NCI-H2107 (cell line): ENCODE results near the gene SAMD8.
"Not testable (repeated sequence)": the region's sequence is repeated elsewhere in the genome, so short reads cannot be mapped to it uniquely, and the experiment has no call there.

Experiments
- DNase-seq: peaks from one replicate; lab custom pipeline; 2025; lab: John Stamatoyannopoulos, UW

The SAMD8 gene

DNA sequence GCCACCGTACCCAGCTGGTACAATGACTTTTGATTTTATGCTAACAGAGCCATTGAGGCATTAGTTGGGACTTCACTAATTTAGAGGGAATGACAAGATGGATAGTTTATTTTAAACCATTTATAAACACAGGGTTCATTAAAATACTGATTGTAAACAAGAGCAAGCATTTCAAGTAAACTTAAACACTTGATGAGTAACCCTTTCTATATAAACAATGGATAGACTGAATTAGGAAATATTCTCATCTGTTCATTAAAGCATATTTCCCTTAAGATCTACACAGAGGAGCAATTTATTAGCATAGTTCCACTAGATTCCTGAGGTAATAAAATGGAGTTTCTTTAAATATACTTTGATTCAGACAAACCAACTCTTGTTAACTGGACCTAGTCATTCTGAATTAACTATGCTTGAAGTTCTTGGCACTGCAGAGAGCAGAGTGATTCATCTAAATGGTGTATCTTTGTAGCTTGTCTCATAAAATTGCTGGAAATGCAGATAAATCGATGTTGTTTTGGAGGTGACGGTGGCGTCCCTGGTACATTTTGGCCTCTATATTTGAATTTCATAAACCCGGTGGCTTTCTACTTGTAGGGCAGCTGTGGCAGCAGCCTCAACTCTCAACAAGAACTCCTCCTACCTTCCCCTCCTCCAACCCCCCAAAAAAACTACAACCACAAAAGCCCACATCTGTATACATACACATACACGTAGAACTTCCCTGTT lies 83.7 kb downstream of the SAMD8 start:
- DNase-seq: no peak

DNA sequence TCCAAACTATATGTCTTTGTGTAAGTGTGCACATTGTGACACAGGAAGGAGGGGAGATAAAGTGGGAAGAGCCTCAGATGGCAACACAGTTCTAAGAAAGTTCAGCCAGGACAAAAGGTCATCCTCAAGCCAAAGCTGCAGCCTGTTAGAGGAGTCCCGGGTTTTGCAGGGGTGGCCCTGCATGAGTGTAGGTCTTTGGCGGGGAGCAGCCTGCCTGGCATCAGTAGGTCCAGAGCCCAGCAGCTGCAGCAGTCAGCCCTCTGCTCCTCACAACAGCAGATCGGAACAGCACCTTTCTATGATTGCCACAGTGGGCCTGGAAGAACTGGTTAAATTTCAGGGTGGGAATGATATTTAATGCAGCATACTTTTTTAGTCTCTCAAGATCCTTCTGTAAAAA lies 85.6 kb downstream of the SAMD8 start:
- DNase-seq: no peak

DNA sequence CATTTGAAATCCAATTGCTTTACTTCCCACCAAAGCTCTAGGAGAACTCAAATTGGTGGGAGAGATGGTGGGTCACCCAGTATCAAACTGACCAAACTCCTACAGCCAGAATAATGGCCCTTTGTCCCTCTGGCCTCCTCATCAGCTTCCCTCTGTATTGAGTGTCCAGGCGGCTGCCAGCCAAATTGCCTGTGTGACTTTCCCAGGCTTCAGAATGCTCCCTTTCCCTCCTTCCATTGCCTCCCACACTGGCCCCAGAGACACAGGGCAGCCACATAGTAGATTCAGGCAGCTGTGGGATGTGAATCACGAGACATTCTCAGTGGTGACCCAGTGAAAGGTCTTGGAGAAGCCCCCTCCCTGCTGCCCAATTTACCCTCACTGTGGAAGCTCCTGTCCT lies 86.5 kb downstream of the SAMD8 start:
- DNase-seq: no peak

- not testable (repeated sequence) for DNase-seq
Observed at GRCh38 chr10:75199949-75200348, 88.5 kb downstream of the SAMD8 start.

- DNase-seq: no peak
Observed at GRCh38 chr10:75201793-75202307, 90.4 kb downstream of the SAMD8 start.

DNA sequence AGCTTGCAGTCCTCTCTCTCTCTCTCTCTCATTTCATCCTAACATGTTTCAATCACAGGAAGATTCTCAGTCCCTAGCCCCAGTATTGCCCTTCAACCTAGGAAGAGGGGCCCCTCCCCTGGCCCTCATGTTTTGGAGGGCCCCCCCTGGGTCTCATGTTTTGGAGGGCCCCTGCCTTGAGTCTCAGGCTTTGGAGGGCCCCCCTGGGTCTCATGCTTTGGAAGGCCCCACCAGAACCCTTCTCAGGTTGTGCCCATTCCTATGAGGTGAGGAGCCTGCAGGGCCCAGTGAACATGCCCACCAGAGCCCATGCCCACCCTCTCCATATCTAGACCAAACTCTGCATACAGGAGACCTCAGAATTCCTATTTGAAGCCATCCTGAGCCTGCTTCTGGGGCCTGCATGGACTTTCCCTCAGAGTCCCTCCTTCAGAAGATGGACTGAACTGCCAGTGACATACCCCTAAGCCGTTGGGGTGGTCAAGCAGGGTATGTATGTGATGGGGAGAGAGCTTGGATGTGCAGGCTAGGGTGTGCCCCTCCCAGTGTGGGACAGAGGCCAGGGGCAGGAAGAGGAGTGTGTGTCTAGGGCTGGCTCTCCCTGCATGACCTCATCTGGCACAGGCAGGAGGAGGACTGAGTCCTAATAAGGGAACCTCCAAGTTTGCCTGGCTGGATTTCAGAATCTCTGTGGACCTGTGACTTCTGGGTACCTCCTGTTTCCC lies 91.0 kb downstream of the SAMD8 start:
- no peak for DNase-seq

GRCh38 chr10:75203046-75203620 lies 91.7 kb downstream of the SAMD8 start:
- DNase-seq: not testable (repeated sequence)

DNA sequence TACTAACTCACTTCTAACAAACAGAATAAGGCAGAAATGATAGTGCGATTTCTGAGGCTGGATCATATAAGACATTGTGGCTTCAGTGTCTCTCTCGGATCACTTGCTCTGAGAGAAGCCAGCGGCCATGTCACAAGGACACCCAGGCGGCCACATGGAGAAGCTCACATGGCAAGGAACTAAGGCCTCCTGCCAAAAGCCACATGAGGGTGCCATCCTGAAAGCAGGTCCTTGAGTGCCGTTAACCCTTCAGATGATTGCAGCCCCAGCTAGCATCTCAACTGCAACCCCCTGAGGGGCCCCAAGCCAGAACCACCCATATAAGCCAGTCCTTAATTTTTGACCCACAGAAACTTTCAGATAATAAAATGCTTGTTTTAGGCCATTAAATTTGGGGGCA lies 92.3 kb downstream of the SAMD8 start:
- DNase-seq: no peak

DNA sequence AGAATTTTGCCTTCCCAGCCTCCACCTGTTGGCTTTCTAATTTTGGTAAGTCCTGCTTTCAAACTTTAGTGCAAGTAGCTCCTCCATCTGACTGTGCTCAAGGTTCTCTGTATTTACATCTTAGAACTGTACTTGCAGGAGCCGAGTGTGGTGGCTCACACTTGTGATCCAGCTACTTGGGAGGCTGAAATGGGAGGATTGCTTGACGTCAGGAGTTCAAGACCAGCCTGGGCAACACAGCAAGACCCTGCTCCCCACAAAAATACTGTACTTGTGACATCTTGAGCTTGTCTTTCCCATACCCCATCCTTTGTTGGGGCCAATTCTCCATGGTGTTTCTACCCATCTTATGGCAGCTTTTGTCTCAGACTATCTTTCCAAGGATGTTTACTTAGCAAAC lies 94.5 kb downstream of the SAMD8 start:
- DNase-seq: no peak

- not testable (repeated sequence) for DNase-seq
Observed at GRCh38 chr10:75206638-75207037, 95.2 kb downstream of the SAMD8 start.

DNA sequence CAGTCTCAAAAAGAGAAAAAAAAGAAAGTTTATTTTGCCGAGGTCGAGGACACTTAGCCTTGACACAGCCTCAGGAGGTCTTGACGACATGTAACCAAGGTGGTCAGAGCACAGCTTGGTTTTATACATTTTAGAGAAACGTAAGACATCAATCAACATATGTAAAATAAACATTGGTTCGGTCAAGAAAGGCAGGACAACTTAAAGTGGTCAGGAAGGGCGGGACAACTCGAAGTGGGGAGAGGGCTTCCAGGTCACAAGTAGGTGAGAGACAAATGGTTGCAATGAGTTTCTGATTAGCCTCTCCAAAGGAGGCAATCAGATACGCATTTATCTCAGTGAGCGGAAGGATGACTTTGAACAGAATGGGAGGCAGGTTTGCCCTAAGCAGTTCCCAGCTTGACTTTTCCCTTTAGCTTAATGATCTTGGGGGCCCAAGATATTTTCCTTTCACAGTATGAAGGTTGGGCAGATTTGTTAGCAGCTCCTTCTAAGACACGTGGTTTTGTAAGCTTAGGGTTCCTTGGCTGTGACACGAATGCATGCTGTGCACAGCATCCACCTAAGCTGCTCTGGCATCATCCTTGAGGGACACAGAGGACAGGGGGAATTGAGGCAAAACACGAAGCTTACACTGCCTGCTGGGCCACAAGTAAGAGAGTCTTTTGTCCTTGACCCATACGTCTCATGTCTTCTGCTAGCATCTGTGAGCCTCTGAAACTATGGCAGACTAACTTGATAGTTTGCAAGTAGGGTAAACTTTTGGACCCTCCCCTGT lies 95.8 kb downstream of the SAMD8 start:
- DNase-seq: no peak

- DNase-seq: no peak
Observed at GRCh38 chr10:75207857-75208144, 96.3 kb downstream of the SAMD8 start.

DNA sequence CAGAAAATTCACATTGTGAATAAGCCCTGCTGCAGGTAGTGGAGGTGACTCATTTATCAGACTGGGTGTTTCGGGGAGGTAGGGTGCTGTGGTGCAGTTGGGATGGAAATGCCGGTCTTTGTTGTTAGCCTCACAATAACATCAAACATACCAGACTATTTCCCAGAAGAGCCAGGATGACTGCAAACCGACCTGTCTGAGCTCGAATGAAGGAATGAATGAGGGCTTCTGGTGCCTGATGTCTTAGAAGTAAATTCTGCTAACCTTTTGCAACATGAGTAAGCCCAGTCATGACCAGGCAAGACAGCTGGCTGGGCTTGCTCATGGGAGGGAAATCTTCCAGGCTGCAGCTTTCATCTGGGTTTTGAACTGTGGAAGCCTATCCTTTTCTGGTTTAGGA lies 96.7 kb downstream of the SAMD8 start:
- DNase-seq: no peak

GRCh38 chr10:75209086-75209920 lies 97.8 kb downstream of the SAMD8 start:
- DNase-seq: no peak

DNA sequence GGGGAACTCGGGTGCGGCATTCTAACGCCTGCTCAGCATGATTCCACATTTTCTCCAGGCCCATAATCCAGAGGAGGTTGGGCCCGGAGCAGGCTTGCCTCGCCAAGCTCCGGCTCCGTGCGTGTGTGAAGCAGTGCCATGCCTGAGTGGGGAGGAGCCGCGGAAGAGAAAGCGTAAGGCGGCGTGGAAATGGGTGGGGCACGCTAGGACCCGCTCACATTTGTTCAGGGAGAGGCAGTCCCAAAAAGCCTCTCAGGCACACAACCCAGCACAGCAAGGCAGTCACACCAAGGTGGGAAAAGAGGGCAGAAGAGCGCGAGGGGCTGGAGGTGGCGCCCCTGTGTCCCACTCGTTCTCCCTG lies 98.4 kb downstream of the SAMD8 start:
- DNase-seq: no peak

GRCh38 chr10:75210282-75211006 lies 99.0 kb downstream of the SAMD8 start, which contains the start of gene VDAC2:
Gene VDAC2 (plus strand): TSS chr10:75210796. CDS start chr10:75211159, 363 bp downstream.
- DNase-seq: peak; percentile 49

DNA sequence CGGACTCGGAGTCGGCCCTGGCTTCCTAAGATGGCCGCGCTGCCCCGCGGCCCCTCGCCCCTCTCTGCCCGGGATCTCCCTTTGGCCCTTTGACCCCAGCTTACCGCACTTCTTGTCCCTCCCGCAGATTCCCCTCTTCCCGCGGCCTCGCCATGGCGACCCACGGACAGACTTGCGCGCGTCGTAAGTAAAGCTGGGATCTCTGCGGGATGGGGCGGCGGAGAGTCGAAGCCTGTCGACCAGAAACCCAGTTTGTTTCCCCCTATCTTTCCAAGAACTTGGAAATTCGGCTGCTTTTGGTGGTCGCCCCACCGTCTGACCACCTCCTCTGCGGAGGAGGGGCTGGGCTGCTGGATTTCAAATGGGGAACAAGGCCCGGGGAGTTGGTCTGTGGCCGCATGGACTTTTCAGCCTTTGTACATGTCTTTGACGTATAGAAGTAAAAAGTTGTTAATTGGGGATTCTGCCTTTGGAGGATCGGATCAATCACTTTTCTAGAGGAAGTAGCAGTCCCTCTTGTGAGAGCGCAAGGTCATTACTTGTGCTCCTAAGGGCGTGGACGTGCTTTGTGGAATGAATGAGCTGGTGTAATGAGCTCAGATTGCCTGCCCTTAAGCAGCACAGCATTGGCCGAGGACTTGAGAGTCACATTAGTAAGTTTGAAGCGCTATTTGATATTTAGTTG lies 99.7 kb downstream of the SAMD8 start:
- no peak for DNase-seq

- DNase-seq: no peak
Observed at GRCh38 chr10:75212343-75212742, 100.9 kb downstream of the SAMD8 start.

DNA sequence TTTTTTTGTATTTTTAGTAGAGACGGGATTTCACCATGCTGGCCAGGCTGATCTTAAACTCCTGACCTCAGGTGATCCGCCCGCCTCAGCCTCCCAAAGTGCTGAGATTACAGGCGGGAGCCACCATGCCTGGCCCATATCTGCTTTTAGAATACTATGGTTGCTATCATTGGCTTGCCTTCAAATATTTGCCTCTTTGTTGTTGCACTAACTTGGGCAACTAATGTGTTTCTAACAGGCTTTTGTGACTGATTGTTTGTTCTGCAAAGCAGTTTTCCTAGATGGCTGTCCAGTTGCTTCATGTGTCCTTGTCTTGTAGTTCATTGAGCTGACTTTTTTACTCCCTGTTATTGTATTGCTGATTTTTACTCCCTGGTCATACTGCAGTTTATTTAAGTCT lies 108.8 kb downstream of the SAMD8 start:
- DNase-seq: no peak

DNA sequence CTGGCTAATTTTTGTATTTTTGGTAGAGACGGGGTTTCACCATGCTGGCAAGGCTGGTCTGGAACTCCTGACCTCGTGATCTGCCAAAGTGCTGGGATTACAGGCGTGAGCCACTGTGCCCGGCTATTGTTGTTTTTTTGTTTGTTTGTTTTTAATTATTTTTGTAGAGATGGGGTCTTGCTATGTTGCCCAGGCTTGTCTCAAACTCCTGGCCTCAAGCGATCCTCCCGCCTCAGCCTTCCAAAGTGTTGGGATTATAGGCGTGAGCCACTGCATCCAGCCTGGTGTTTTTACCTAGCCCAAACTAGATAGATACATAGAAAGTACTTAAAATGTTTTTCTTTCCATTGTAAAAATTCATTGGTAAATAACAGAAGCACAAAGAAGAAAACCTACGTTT lies 110.0 kb downstream of the SAMD8 start:
- DNase-seq: not testable (repeated sequence)
